Endothelial cell of umbilical vein (primary cell): Measurements from ENCODE around the gene KRT10. TPM values are rescaled to one million over a fixed set of nuclear protein-coding genes. Genes with fewer than 3 reads are reported as not detected.

Experiments
- polyA plus RNA-seq, 4 experiments: library from polyadenylated mRNA; depleted of rRNA in 3 of 4; stranded (reverse) in 3 of 4; unstranded in 1 of 4; fragments of >200 nt; gene quantifications; 2 replicates each; pipeline versions ENCODE4 v1.2.1 to v1.2.3, GENCODE V29; 2011 to 2012; ENCODE audit warnings: missing spikeins in 1 of 4
- total RNA-seq: library from RNA; stranded (reverse); gene quantifications from 2 replicates; pipeline ENCODE4 v1.2.3, GENCODE V29; 2021

KRT10 gene
- total and polyA plus RNA-seq, 2 donors (not counting 3 experiments of a cell fraction or from before 2014, with no cell fraction given), result 5.1 to 55.6 TPM

Other genes with a start within 250 kb of the KRT10 start
- 120 and 127 TPM in 2 replicates for gene SMARCE1, start 174.8 kb downstream of the KRT10 start, total RNA-seq
- 21.5 and 28.4 TPM in 2 replicates for gene SMARCE1, start 174.8 kb downstream of the KRT10 start, polyA plus RNA-seq
- gene KRT222, start 157.4 kb downstream of the KRT10 start, total RNA-seq, result not detected in 2 replicates
- gene KRT222, start 157.4 kb downstream of the KRT10 start, polyA plus RNA-seq, result not detected in 2 replicates
- gene KRT24, start 118.9 kb downstream of the KRT10 start, total RNA-seq, result not detected in 2 replicates
- not detected in 2 replicates for gene KRT24, start 118.9 kb downstream of the KRT10 start, polyA plus RNA-seq
- not detected in 2 replicates for gene KRT25, start 67.3 kb downstream of the KRT10 start, total RNA-seq
- not detected in 2 replicates for gene KRT25, start 67.3 kb downstream of the KRT10 start, polyA plus RNA-seq
- not detected in 2 replicates for gene KRT26, start 50.4 kb downstream of the KRT10 start, total RNA-seq
- gene KRT26, start 50.4 kb downstream of the KRT10 start, polyA plus RNA-seq, result not detected in 2 replicates
- not detected in 2 replicates for gene KRT27, start 40.1 kb downstream of the KRT10 start, total RNA-seq
- not detected in 2 replicates for gene KRT27, start 40.1 kb downstream of the KRT10 start, polyA plus RNA-seq
- gene KRT28, start 22.7 kb downstream of the KRT10 start, total RNA-seq, result not detected in 2 replicates
- gene KRT28, start 22.7 kb downstream of the KRT10 start, polyA plus RNA-seq, result not detected in 2 replicates
- gene KRT12, start 44.6 kb upstream of the KRT10 start, total RNA-seq, result not detected in 2 replicates
- gene KRT12, start 44.6 kb upstream of the KRT10 start, polyA plus RNA-seq, result not detected in 2 replicates
- not detected in 2 replicates for gene KRT20, start 62.6 kb upstream of the KRT10 start, total RNA-seq
- gene KRT20, start 62.6 kb upstream of the KRT10 start, polyA plus RNA-seq, result not detected in 2 replicates
- not detected in 2 replicates for gene KRT23, start 115.0 kb upstream of the KRT10 start, total RNA-seq
- not detected in 2 replicates for gene KRT23, start 115.0 kb upstream of the KRT10 start, polyA plus RNA-seq
- not detected in 2 replicates for gene KRT39, start 144.3 kb upstream of the KRT10 start, total RNA-seq
- gene KRT39, start 144.3 kb upstream of the KRT10 start, polyA plus RNA-seq, result not detected in 2 replicates
- not detected in 2 replicates for gene KRT40, start 161.7 kb upstream of the KRT10 start, total RNA-seq
- gene KRT40, start 161.7 kb upstream of the KRT10 start, polyA plus RNA-seq, result not detected in 2 replicates
- not detected in 2 replicates for gene KRTAP3-3, start 171.6 kb upstream of the KRT10 start, total RNA-seq
- gene KRTAP3-3, start 171.6 kb upstream of the KRT10 start, polyA plus RNA-seq, result not detected in 2 replicates
- not detected in 2 replicates for gene KRTAP3-2, start 177.3 kb upstream of the KRT10 start, total RNA-seq
- not detected in 2 replicates for gene KRTAP3-2, start 177.3 kb upstream of the KRT10 start, polyA plus RNA-seq
- gene KRTAP3-1, start 186.5 kb upstream of the KRT10 start, total RNA-seq, result not detected in 2 replicates
- gene KRTAP3-1, start 186.5 kb upstream of the KRT10 start, polyA plus RNA-seq, result not detected in 2 replicates
- not detected in 2 replicates for gene KRTAP1-5, start 204.6 kb upstream of the KRT10 start, total RNA-seq
- not detected in 2 replicates for gene KRTAP1-5, start 204.6 kb upstream of the KRT10 start, polyA plus RNA-seq
- not detected in 2 replicates for gene KRTAP1-4, start 207.6 kb upstream of the KRT10 start, total RNA-seq
- gene KRTAP1-4, start 207.6 kb upstream of the KRT10 start, polyA plus RNA-seq, result not detected in 2 replicates
- not detected in 2 replicates for gene KRTAP1-3, start 212.3 kb upstream of the KRT10 start, total RNA-seq
- not detected in 2 replicates for gene KRTAP1-3, start 212.3 kb upstream of the KRT10 start, polyA plus RNA-seq
- gene KRTAP1-1, start 218.8 kb upstream of the KRT10 start, total RNA-seq, result not detected in 2 replicates
- not detected in 2 replicates for gene KRTAP1-1, start 218.8 kb upstream of the KRT10 start, polyA plus RNA-seq
- gene KRTAP2-1, start 224.7 kb upstream of the KRT10 start, total RNA-seq, result not detected in 2 replicates
- not detected in 2 replicates for gene KRTAP2-1, start 224.7 kb upstream of the KRT10 start, polyA plus RNA-seq
- gene KRTAP2-2, start 232.6 kb upstream of the KRT10 start, total RNA-seq, result not detected in 2 replicates
- not detected in 2 replicates for gene KRTAP2-2, start 232.6 kb upstream of the KRT10 start, polyA plus RNA-seq
- gene KRTAP2-3, start 237.5 kb upstream of the KRT10 start, total RNA-seq, result not detected in 2 replicates
- gene KRTAP2-3, start 237.5 kb upstream of the KRT10 start, polyA plus RNA-seq, result not detected in 2 replicates
- not detected in 2 replicates for gene KRTAP2-4, start 243.3 kb upstream of the KRT10 start, total RNA-seq
- not detected in 2 replicates for gene KRTAP2-4, start 243.3 kb upstream of the KRT10 start, polyA plus RNA-seq